Erythroblast (primary cell): Measurements from ENCODE around the gene PIK3R1.

Source experiments
- GATA1 ChIP-seq: IDR thresholded peaks from 2 replicates; pipeline ENCODE4 v1.6.1; 2011; ENCODE audit warnings: low read depth, mild to moderate bottlenecking, control low read depth, low read length, moderate library complexity
- POLR2A ChIP-seq: IDR thresholded peaks from 2 replicates; pipeline ENCODE4 v1.6.1; 2011; ENCODE audit warnings: mild to moderate bottlenecking, low read length

- no peak for TF ChIP-seq POLR2A
- no peak for TF ChIP-seq GATA1
Measured at GRCh38 chr5:68298479-68298878, 82.9 kb downstream of the PIK3R1 start.
